SU-DHL-6 (cell line): ENCODE results near the gene MLEC.

ENCODE experiments used
- EZH2phosphoT487 ChIP-seq: fragments of 200-600 bp; sonication (generic), shearing (Covaris generic); conservative IDR thresholded peaks from 2 replicates; pipeline ENCODE4 v1.6.1; 2018; ENCODE audit warnings: mild to moderate bottlenecking, antibody characterized with exemption, low read length, moderate library complexity, mixed read lengths
- TF ChIP-seq, protein P1 (sequence below): fragments of 200-600 bp; sonication (generic); IDR thresholded peaks from one replicate; pipeline ENCODE4 v1.5.1; 2017; ENCODE audit warnings: antibody characterized with exemption, mild to moderate bottlenecking, low read length, moderate library complexity; ENCODE audit not compliant: insufficient read depth, poor library complexity, severe bottlenecking

DNA sequence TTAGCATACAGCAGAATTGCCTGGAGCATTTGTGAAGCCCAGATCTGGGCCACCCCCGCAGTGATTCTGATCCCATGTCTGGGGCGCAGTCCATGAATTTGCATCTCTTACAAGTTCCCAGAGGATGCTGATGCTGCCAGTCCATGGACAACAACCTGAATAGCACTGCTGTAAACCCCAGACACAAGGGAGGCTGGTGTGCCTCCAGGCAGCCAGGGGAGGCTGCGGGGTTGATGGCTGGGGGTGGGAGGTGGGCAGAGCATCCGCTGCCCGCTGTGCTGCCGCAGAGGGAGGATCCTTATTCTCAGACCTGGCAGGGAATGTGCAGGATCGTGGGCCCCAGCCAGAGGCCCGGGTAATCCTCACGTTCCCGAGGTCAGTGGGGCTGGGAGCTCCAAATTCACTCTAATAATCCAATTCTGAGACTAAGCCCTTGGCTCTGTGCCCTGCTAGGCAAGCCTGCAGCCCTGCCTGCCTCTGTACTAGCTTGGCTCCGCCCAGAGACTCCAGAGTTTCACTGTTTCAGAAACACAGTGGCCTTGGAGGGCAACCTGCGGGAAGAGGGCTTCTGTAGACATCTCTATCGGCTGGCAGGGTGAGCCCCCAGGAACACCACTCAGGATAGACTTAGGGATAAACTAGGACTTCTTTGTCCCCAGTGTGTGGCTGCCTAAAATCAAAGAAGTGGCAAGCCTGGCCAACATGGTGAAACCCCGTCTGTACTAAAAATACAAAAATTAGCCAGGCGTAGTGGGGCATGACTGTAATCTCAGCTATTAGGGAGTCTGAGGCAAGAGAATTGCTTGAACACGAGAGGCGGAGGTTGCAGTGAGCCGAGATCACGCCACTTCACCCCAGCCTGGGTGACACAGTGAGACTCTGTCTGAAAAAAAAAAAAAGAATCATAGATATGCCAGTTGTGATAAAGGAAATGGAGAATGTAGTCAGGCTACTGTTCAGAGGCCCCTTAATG lies 17.8 kb upstream of the MLEC start:
- TF ChIP-seq, protein P1, sequence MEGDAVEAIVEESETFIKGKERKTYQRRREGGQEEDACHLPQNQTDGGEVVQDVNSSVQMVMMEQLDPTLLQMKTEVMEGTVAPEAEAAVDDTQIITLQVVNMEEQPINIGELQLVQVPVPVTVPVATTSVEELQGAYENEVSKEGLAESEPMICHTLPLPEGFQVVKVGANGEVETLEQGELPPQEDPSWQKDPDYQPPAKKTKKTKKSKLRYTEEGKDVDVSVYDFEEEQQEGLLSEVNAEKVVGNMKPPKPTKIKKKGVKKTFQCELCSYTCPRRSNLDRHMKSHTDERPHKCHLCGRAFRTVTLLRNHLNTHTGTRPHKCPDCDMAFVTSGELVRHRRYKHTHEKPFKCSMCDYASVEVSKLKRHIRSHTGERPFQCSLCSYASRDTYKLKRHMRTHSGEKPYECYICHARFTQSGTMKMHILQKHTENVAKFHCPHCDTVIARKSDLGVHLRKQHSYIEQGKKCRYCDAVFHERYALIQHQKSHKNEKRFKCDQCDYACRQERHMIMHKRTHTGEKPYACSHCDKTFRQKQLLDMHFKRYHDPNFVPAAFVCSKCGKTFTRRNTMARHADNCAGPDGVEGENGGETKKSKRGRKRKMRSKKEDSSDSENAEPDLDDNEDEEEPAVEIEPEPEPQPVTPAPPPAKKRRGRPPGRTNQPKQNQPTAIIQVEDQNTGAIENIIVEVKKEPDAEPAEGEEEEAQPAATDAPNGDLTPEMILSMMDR: no peak
- no peak for TF ChIP-seq EZH2phosphoT487
